Fibroblast of the aortic adventitia (primary cell): Measurements from ENCODE around the gene STK4. TPM values are rescaled to one million over a fixed set of nuclear protein-coding genes. Genes with fewer than 3 reads are reported as not detected.

Source experiments
- DNase-seq: peaks from one replicate; pipeline ENCODE4 v3.0.0-alpha.2; 2010; ENCODE audit warnings: low read depth
- H3K4me3 ChIP-seq: 2 replicates; pipeline ENCODE4 v1.5.1; 2011; ENCODE audit warnings: low read depth, mild to moderate bottlenecking, control low read depth, low read length, moderate library complexity
- CTCF ChIP-seq: IDR thresholded peaks from 2 replicates; pipeline ENCODE4 v1.5.1; 2011; ENCODE audit warnings: mild to moderate bottlenecking, low read length, control low read depth, inconsistent platforms; ENCODE audit not compliant: insufficient read depth
- total RNA-seq: library from RNA; depleted of rRNA; stranded (reverse); fragments of >200 nt; gene quantifications from 2 replicates; pipeline ENCODE4 v1.2.3, GENCODE V29; 2012; ENCODE audit warnings: low replicate concordance

Gene STK4
- total RNA-seq, 1 donor = 41.6 TPM

- no peak for TF ChIP-seq CTCF
- DNase-seq = no peak
- H3K4me3 ChIP-seq = no peak overlapping the region
These were observed 25.1 kb upstream of the STK4 start for GRCh38 chr20:44941120-44941691.

- no peak for TF ChIP-seq CTCF
- DNase-seq = no peak
- no peak overlapping the region for H3K4me3 ChIP-seq
These were observed 23.9 kb upstream of the STK4 start for GRCh38 chr20:44942264-44942973.

- no peak overlapping the region for H3K4me3 ChIP-seq
- no peak for DNase-seq
- TF ChIP-seq CTCF = no peak
These were observed 22.5 kb upstream of the STK4 start for GRCh38 chr20:44943828-44944227.

GRCh38 chr20:44945261-44945660 is 21.1 kb upstream of the STK4 start:
- no peak overlapping the region for H3K4me3 ChIP-seq
- DNase-seq = no peak
- no peak for TF ChIP-seq CTCF

- no peak for TF ChIP-seq CTCF
- no peak overlapping the region for H3K4me3 ChIP-seq
- DNase-seq = no peak
These were observed 19.9 kb upstream of the STK4 start for GRCh38 chr20:44946271-44946852.

GRCh38 chr20:44948107-44948506 is 18.2 kb upstream of the STK4 start:
- no peak overlapping the region for H3K4me3 ChIP-seq
- no peak for DNase-seq
- TF ChIP-seq CTCF = no peak
